GM12875 (cell line): ENCODE data around the gene DNAJC13.
"Not testable (repeated sequence)": the region's sequence is repeated elsewhere in the genome, so short reads cannot be mapped to it uniquely, and the experiment has no call there.

Source experiments
- H3K4me3 ChIP-seq: one replicate; pipeline ENCODE4 v1.5.1; 2011; ENCODE audit warnings: low read depth, low read length, control low read depth
- CTCF ChIP-seq: IDR thresholded peaks from 2 replicates; pipeline ENCODE4 v1.5.1; 2011; ENCODE audit warnings: low read depth, mild to moderate bottlenecking, control low read depth, inconsistent platforms, low read length, moderate library complexity, borderline replicate concordance; ENCODE audit not compliant: insufficient read depth

Gene DNAJC13

DNA sequence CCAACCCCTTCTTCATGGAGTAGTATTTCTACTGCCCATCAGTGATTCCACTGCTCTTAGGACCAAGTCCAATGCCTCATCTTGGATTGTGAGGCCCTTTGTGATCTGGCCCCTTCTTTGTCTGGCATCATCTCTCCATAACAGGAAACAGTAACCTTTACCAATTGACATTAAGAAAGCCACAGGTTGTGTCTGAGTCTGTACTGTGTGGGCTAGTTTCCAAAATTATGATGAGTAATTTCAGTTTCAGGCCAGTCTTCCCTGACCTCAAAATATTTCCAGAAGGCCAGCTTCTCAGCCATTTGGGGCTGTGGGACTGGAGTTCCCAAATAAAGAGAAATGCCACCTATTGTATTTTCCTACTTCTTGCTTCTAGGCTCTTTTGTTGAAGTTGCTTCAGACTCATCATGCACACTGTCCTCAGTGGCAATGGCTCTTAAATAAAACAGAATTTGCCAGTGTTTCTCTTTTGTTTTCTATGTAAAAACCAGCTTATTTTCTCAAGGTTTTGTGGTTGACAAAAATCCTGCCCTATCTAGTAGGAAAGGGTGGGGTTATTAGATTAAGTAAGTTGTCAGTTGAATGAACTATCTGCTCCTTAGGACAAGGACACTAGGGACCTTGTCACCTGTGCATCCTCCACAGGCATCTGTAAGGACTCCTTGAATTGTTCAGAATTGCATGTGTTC is 132.7 kb downstream of the DNAJC13 start:
- no peak for TF ChIP-seq CTCF
- no peak overlapping the region for H3K4me3 ChIP-seq

- H3K4me3 ChIP-seq, result no peak overlapping the region
- TF ChIP-seq CTCF, result no peak
Measured at GRCh38 chr3:132550579-132551305, 133.4 kb downstream of the DNAJC13 start.

DNA sequence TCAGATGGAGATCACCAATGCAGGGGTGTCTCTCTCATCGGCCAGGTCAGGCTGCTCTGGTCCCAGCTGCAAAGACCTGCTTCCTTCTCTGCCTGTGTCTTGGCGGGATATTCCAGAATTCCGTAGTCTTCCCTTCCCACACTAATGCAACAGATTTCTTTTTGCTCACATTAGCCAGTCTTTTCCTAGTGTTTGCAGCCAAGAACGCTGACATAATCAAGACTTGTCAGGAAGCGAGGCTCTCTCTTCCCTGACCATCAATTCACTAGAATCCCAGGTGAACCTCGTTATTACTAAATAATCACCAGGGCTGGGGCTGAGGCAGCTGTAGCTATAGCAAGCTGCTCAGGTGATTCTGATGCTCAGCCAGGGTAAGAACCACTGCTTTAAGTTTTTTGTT is 136.5 kb downstream of the DNAJC13 start:
- TF ChIP-seq CTCF, result no peak
- H3K4me3 ChIP-seq, result no peak overlapping the region

DNA sequence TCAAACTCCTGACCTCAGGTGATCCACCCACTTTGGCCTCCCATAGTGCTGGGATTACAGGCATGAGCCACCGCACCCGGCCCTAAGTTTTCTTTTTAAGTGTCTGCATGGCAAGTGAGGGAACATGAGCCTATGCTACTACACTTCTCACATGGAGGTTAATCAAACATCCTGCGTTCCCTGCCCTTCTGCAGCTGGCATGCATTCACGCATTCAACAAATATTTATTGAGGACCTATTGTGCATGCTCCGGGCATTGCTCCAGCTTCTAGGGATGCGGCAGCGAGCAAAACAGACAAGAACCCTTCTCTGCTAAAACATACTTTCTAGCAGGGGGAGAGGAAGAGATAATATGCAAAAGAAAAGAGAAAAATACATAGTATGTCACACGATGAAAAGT is 137.1 kb downstream of the DNAJC13 start:
- TF ChIP-seq CTCF, result no peak
- H3K4me3 ChIP-seq, result no peak overlapping the region

GRCh38 chr3:132555306-132556035 is 138.2 kb downstream of the DNAJC13 start:
- H3K4me3 ChIP-seq, result no peak overlapping the region
- TF ChIP-seq CTCF, result no peak

DNA sequence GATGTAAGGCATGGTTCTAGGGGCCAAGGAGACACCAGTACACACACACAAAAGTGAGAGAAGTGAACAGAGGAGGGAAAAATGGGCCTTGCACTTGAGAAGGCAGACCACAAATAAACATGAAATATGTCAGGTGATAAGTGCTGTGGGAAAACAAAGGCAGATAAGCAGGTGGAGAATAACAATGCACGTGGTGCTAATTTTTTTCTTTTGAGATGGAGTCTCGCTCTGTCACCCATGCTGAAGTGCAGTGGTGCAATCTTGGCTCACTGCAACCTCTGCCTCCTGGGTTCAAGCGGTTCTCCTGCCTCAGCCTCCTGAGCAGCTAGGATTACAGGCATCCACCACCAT is 138.7 kb downstream of the DNAJC13 start:
- H3K4me3 ChIP-seq, result not testable (repeated sequence)

DNA sequence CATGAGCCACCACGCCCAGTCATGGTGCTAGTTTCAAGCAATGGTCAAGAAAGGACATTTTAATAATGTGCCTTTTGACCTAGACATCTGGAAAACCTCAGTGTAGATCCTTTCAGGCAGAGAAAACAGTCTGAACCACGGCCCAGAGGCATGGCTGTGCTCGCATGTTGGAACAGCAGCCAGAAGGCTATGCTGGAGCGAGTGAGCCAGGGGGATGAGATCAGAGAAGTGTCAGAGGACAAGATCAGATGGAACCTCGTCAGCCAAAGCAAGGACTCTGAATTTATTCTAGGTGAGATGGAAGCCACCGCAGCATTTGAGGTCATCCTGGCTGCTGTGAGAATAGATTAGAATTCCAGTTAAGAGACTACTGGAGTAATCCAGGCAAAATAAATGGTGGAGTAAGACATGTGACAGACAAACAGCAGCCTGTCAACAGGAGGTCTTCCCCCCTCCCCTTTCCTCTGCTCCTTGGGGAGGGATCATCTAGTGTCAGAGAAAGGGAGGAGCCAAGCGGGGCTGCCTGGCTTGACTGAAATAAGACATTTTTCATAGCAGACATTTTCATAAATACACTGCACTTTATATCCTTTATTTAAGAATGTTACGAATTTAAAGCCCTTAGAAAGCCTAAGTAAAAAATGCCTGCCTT is 139.3 kb downstream of the DNAJC13 start:
- no peak overlapping the region for H3K4me3 ChIP-seq
- no peak for TF ChIP-seq CTCF
